Limb (tissue), 2 donors: ENCODE measurements around the gene FAXC.
"Not testable (repeated sequence)": the region's sequence is repeated elsewhere in the genome, so short reads cannot be mapped to it uniquely, and the experiment has no call there.

ENCODE experiments used
- DNase-seq, 2 donors: peaks; one replicate each; pipeline ENCODE4 v3.0.0-alpha.2; 2016; ENCODE audit errors: extremely low spot score in 2 of 2

FAXC gene

GRCh38 chr6:99341862-99342455 is 7.5 kb downstream of the FAXC start:
- DNase-seq, result no peak

GRCh38 chr6:99338188-99338587 is 11.3 kb downstream of the FAXC start:
- DNase-seq, result no peak

- not testable (repeated sequence) for DNase-seq
Observed at GRCh38 chr6:99335298-99335697, 14.2 kb downstream of the FAXC start.

GRCh38 chr6:99334526-99335127 is 14.8 kb downstream of the FAXC start:
- DNase-seq, result no peak

GRCh38 chr6:99333068-99333467 is 16.4 kb downstream of the FAXC start:
- no peak for DNase-seq

- DNase-seq, result no peak
Observed at GRCh38 chr6:99331531-99331930, 17.9 kb downstream of the FAXC start.

GRCh38 chr6:99330159-99330558 is 19.3 kb downstream of the FAXC start:
- DNase-seq, result peak in 1 of 2 donors; percentile 36

- no peak for DNase-seq
Observed at GRCh38 chr6:99324996-99325395, 24.5 kb downstream of the FAXC start.

GRCh38 chr6:99318566-99318965 is 30.9 kb downstream of the FAXC start:
- no peak for DNase-seq

GRCh38 chr6:99312354-99312753 is 37.1 kb downstream of the FAXC start:
- DNase-seq, result no peak

GRCh38 chr6:99310553-99310952 is 38.9 kb downstream of the FAXC start:
- DNase-seq, result no peak

GRCh38 chr6:99309557-99309956 is 39.9 kb downstream of the FAXC start:
- DNase-seq, result no peak

- DNase-seq, result no peak
Observed at GRCh38 chr6:99308788-99309187, 40.7 kb downstream of the FAXC start.

- DNase-seq, result no peak
Observed at GRCh38 chr6:99307295-99307907, 42.1 kb downstream of the FAXC start.

GRCh38 chr6:99306341-99306740 is 43.1 kb downstream of the FAXC start:
- no peak for DNase-seq

- DNase-seq, result no peak
Observed at GRCh38 chr6:99305021-99305554, 44.4 kb downstream of the FAXC start.

- DNase-seq, result no peak
Observed at GRCh38 chr6:99297415-99297814, 52.1 kb downstream of the FAXC start.

- DNase-seq, result no peak
Observed at GRCh38 chr6:99297006-99297405, 52.5 kb downstream of the FAXC start.

GRCh38 chr6:99296261-99296660 is 53.2 kb downstream of the FAXC start:
- DNase-seq, result no peak

GRCh38 chr6:99295276-99295675 is 54.2 kb downstream of the FAXC start:
- no peak for DNase-seq

GRCh38 chr6:99294786-99295185 is 54.7 kb downstream of the FAXC start:
- no peak for DNase-seq

GRCh38 chr6:99289701-99290100 is 59.8 kb downstream of the FAXC start:
- DNase-seq, result no peak

- no peak for DNase-seq
Observed at GRCh38 chr6:99288668-99289067, 60.8 kb downstream of the FAXC start.
